H9 (cell line): ENCODE results near the gene GPR42. TPM values are rescaled to one million over a fixed set of nuclear protein-coding genes. Genes with fewer than 3 reads are reported as not detected.

Source experiments
- DNase-seq: peaks from one replicate; pipeline ENCODE4 v3.0.0-alpha.2; 2017
- H2AFZ ChIP-seq: one replicate; pipeline ENCODE4 v1.6.1; 2013; ENCODE audit warnings: mild to moderate bottlenecking, low read length, control low read depth, moderate library complexity
- H2AK5ac ChIP-seq: 2 replicates; pipeline ENCODE4 v1.6.1; 2013; ENCODE audit warnings: low read length, control low read depth, mixed read lengths; ENCODE audit not compliant: insufficient read length
- H2BK120ac ChIP-seq: one replicate; pipeline ENCODE4 v1.6.1; 2013; ENCODE audit warnings: low read depth, mild to moderate bottlenecking, low read length, control low read depth, inconsistent platforms; ENCODE audit not compliant: poor library complexity, severe bottlenecking
- H2BK12ac ChIP-seq: 2 replicates; pipeline ENCODE4 v1.6.1; 2013; ENCODE audit warnings: low read length, control low read depth, mixed read lengths, low read depth; ENCODE audit not compliant: insufficient read length
- H2BK15ac ChIP-seq: 2 replicates; pipeline ENCODE4 v1.6.1; 2013; ENCODE audit warnings: low read depth, low read length, control low read depth
- H2BK20ac ChIP-seq: one replicate; pipeline ENCODE4 v1.6.1; 2013; ENCODE audit warnings: low read depth, mild to moderate bottlenecking, low read length, control low read depth, inconsistent platforms; ENCODE audit not compliant: poor library complexity, severe bottlenecking
- H2BK5ac ChIP-seq: 2 replicates; pipeline ENCODE4 v1.6.1; 2013; ENCODE audit warnings: low read length, control low read depth, mixed read lengths; ENCODE audit not compliant: insufficient read length
- H3K14ac ChIP-seq: 2 replicates; pipeline ENCODE4 v1.6.1; 2013; ENCODE audit warnings: low read length, control low read depth; ENCODE audit not compliant: insufficient read depth
- H3K18ac ChIP-seq: 2 replicates; pipeline ENCODE4 v1.6.1; 2013; ENCODE audit warnings: low read depth, mild to moderate bottlenecking, mixed read lengths, low read length, control low read depth; ENCODE audit not compliant: insufficient read length
- H3K23ac ChIP-seq: 2 replicates; pipeline ENCODE4 v1.6.1; 2013; ENCODE audit warnings: low read length, control low read depth, mixed read lengths, low read depth; ENCODE audit not compliant: insufficient read length
- H3K23me2 ChIP-seq: 2 replicates; pipeline ENCODE4 v1.6.1; 2013; ENCODE audit warnings: low read depth, mild to moderate bottlenecking, mixed read lengths, low read length, control low read depth; ENCODE audit not compliant: insufficient read length, poor library complexity, severe bottlenecking
- H3K27ac ChIP-seq: 2 replicates; pipeline ENCODE4 v1.5.1; 2013; ENCODE audit warnings: low read length, control low read depth, mixed read lengths, low read depth; ENCODE audit not compliant: insufficient read length
- H3K27me3 ChIP-seq: 2 replicates; pipeline ENCODE4 v1.6.1; 2013; ENCODE audit warnings: low read length, control low read depth, inconsistent platforms; ENCODE audit not compliant: insufficient read depth
- H3K4ac ChIP-seq: 2 replicates; pipeline ENCODE4 v1.6.1; 2013; ENCODE audit warnings: low read depth, mild to moderate bottlenecking, control low read depth, inconsistent platforms, low read length, moderate library complexity
- H3K4me1 ChIP-seq: 2 replicates; pipeline ENCODE4 v1.6.1; 2013; ENCODE audit warnings: low read length, control low read depth, inconsistent platforms; ENCODE audit not compliant: insufficient read depth
- H3K4me2 ChIP-seq: 2 replicates; pipeline ENCODE4 v1.6.1; 2013; ENCODE audit warnings: low read length, control low read depth, mixed read lengths; ENCODE audit not compliant: insufficient read length, insufficient read depth
- H3K56ac ChIP-seq: 2 replicates; pipeline ENCODE4 v1.6.1; 2013; ENCODE audit warnings: low read depth, mild to moderate bottlenecking, mixed read lengths, low read length, control low read depth; ENCODE audit not compliant: insufficient read length
- H3K79me1 ChIP-seq: 2 replicates; pipeline ENCODE4 v1.6.1; 2013; ENCODE audit warnings: low read depth, mild to moderate bottlenecking, moderate library complexity, low read length, control low read depth, inconsistent platforms; ENCODE audit not compliant: insufficient read depth, poor library complexity, severe bottlenecking
- H3K79me2 ChIP-seq: 2 replicates; pipeline ENCODE4 v1.6.1; 2013; ENCODE audit warnings: low read length, control low read depth, inconsistent platforms; ENCODE audit not compliant: insufficient read depth
- H3K9ac ChIP-seq: 2 replicates; pipeline ENCODE4 v1.6.1; 2013; ENCODE audit warnings: low read length, control low read depth, mixed read lengths; ENCODE audit not compliant: insufficient read length; ENCODE audit errors: extremely low read depth
- H3K9me3 ChIP-seq: one replicate; pipeline ENCODE4 v1.6.1; 2013; ENCODE audit warnings: low read depth, low read length, inconsistent platforms; ENCODE audit not compliant: control insufficient read depth
- H3T11ph ChIP-seq: one replicate; pipeline ENCODE4 v1.6.1; 2013; ENCODE audit warnings: mild to moderate bottlenecking, low read length, control low read depth, inconsistent platforms
- H4K20me1 ChIP-seq: one replicate; pipeline ENCODE4 v1.6.1; 2013; ENCODE audit not compliant: control insufficient read depth, insufficient read length, insufficient read depth
- H4K5ac ChIP-seq: 2 replicates; pipeline ENCODE4 v1.6.1; 2013; ENCODE audit warnings: low read depth, mild to moderate bottlenecking, mixed read lengths, low read length, control low read depth; ENCODE audit not compliant: insufficient read length
- H4K8ac ChIP-seq: replicated peaks from 2 replicates; pipeline ENCODE4 v1.6.1; 2013; ENCODE audit warnings: low read length, control low read depth, mixed read lengths, low read depth; ENCODE audit not compliant: insufficient read length
- H4K91ac ChIP-seq: 2 replicates; pipeline ENCODE4 v1.6.1; 2013; ENCODE audit warnings: low read depth, mild to moderate bottlenecking, moderate library complexity, mixed read lengths, low read length, control low read depth; ENCODE audit not compliant: insufficient read length
- H3K27ac Mint-ChIP-seq, 3 experiments: 2 replicates in 2 of 3; 3 replicates in 1 of 3; pipeline ENCODE4 v1.8.0; 2020 to 2021; ENCODE audit warnings: mixed read lengths in 3 of 3, mild to moderate bottlenecking in 1 of 3, moderate library complexity in 1 of 3
- H3K27me3 Mint-ChIP-seq: 2 replicates; pipeline ENCODE4 v1.8.0; 2021; ENCODE audit warnings: low read depth, mild to moderate bottlenecking, moderate library complexity, mixed read lengths
- H3K36me3 Mint-ChIP-seq, 3 experiments: 2 replicates in 2 of 3; 3 replicates in 1 of 3; pipeline ENCODE4 v1.8.0; 2020 to 2021; ENCODE audit warnings: low read depth in 3 of 3, mixed read lengths in 3 of 3; ENCODE audit not compliant: insufficient read depth in 1 of 3
- H3K4me1 Mint-ChIP-seq, 2 experiments: 2 replicates each; pipeline ENCODE4 v1.8.0; 2020; ENCODE audit warnings: mixed read lengths in 2 of 2
- H3K4me3 Mint-ChIP-seq, 2 experiments: 2 replicates in 1 of 2; 3 replicates in 1 of 2; pipeline ENCODE4 v1.8.0; 2020 to 2021; ENCODE audit warnings: mild to moderate bottlenecking in 2 of 2, mixed read lengths in 2 of 2, moderate library complexity in 1 of 2
- H3K9me3 Mint-ChIP-seq, 2 experiments: 2 replicates in 1 of 2; 3 replicates in 1 of 2; pipeline ENCODE4 v1.8.0; 2020; ENCODE audit warnings: mild to moderate bottlenecking in 2 of 2, mixed read lengths in 2 of 2, moderate library complexity in 1 of 2
- WGBS: extraction: QIAGEN DNeasy Blood & Tissue Kit; methylation state at CpG from one replicate; pipeline ENCODE4 v1.1.7; 2013; ENCODE audit warnings: missing lambda C conversion rate, low lambda C conversion rate, mixed read lengths; ENCODE audit not compliant: insufficient read length; ENCODE audit errors: extremely low coverage; 5-methylcytosine and 5-hydroxymethylcytosine counted together
- total RNA-seq: library from RNA; stranded (reverse); gene quantifications from 2 replicates; pipeline ENCODE4 v1.2.1, GENCODE V29; 2021
- TF ChIP-seq, protein P1 (sequence below): fragments of 200-600 bp; sonication (generic); conservative IDR thresholded peaks from 3 replicates; pipeline ENCODE4 v1.8.0; 2021; ENCODE audit warnings: antibody characterized with exemption, mild to moderate bottlenecking

The GPR42 gene
- total RNA-seq, 1 experiment from 2014 or later, result not detected

DNA sequence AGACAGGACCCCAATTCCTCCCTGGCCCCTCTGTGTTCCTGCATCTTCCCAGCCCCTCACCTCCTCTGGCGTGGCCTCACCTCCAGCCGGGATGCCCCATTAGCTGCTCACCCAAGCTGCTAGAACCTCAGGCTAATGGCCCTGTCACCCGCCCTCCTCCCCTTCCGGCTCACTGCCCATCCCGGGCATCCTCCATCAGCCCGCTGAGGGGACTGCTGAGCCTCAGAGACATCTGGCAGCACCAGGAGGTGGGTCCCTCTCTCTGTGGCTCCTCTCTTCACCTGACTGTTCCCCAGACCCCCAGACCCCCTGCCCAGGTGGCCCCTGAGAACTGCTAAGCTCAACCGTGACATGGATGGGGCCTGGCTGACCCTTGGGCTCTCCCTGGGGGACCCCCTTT lies 20.3 kb upstream of the GPR42 start:
- H3K27ac Mint-ChIP-seq, result no peak overlapping the region; a peak in 1 of 7 replicates
- H4K5ac ChIP-seq, result no peak overlapping the region
- H4K20me1 ChIP-seq, result no peaks in the 10 kb centered on the region
- no peak overlapping the region for H3K56ac ChIP-seq
- no peak overlapping the region for H2BK20ac ChIP-seq
- no peak overlapping the region for H2BK5ac ChIP-seq
- peak; percentile 19 for DNase-seq
- H2AK5ac ChIP-seq, result no peak overlapping the region
- H3K9ac ChIP-seq, result no peak overlapping the region
- whole genome bisulfite sequencing, result no CpG with 5 or more reads among the region's 7 CpGs
- H3K4me1 ChIP-seq, result no peaks in the 10 kb centered on the region; the same call in 1 of the 2 replicates
- no peak overlapping the region for H2BK12ac ChIP-seq
- H4K91ac ChIP-seq, result no peak overlapping the region
- H3K36me3 Mint-ChIP-seq, result no peaks in the 10 kb centered on the region; a peak in 1 of 7 replicates
- no peak overlapping the region for H3K4ac ChIP-seq
- no peak overlapping the region for H3T11ph ChIP-seq
- peaks cover 9 to 19% of the 10 kb centered on the region in 2 experiments for H3K4me1 Mint-ChIP-seq
- no peak overlapping the region for H3K14ac ChIP-seq
- no peak overlapping the region for H3K4me2 ChIP-seq
- no peak overlapping the region for H3K23ac ChIP-seq
- H2BK120ac ChIP-seq, result no peak overlapping the region
- peaks cover 45% of the 10 kb centered on the region for H3K27me3 Mint-ChIP-seq
- no peak overlapping the region for H2BK15ac ChIP-seq
- H3K79me1 ChIP-seq, result no peaks in the 10 kb centered on the region
- H3K23me2 ChIP-seq, result peaks cover 4% of the 10 kb centered on the region
- no peak overlapping the region for H2AFZ ChIP-seq
- H3K27me3 ChIP-seq, result no peaks in the 10 kb centered on the region
- TF ChIP-seq, protein P1, sequence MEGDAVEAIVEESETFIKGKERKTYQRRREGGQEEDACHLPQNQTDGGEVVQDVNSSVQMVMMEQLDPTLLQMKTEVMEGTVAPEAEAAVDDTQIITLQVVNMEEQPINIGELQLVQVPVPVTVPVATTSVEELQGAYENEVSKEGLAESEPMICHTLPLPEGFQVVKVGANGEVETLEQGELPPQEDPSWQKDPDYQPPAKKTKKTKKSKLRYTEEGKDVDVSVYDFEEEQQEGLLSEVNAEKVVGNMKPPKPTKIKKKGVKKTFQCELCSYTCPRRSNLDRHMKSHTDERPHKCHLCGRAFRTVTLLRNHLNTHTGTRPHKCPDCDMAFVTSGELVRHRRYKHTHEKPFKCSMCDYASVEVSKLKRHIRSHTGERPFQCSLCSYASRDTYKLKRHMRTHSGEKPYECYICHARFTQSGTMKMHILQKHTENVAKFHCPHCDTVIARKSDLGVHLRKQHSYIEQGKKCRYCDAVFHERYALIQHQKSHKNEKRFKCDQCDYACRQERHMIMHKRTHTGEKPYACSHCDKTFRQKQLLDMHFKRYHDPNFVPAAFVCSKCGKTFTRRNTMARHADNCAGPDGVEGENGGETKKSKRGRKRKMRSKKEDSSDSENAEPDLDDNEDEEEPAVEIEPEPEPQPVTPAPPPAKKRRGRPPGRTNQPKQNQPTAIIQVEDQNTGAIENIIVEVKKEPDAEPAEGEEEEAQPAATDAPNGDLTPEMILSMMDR, result no peak
- H3K27ac ChIP-seq, result no peak overlapping the region
- H4K8ac ChIP-seq, result no peak overlapping the region
- no peaks in the 10 kb centered on the region for H3K9me3 Mint-ChIP-seq
- no peaks in the 10 kb centered on the region for H3K9me3 ChIP-seq
- H3K79me2 ChIP-seq, result no peaks in the 10 kb centered on the region
- no peak overlapping the region for H3K18ac ChIP-seq
- no peak overlapping the region for H3K4me3 Mint-ChIP-seq
